Measurements from ENCODE around the gene PER3. TPM values are rescaled to one million over a fixed set of nuclear protein-coding genes. Genes with fewer than 3 reads are reported as not detected.
"Not testable (repeated sequence)": the region's sequence is repeated elsewhere in the genome, so short reads cannot be mapped to it uniquely, and the experiment has no call there.

Gene PER3
- total and polyA plus RNA-seq, 5 donors from 2014 or later, result 3.7 to 14.1 (median 4.1) TPM

GRCh38 chr1:7789828-7790227 is 5.7 kb downstream of the PER3 start:
- peak overlapping the region in 1 of 4 donors; percentile 27 for H3K4me3 Mint-ChIP-seq
- peaks cover 8 to 14% (median 12%) of the 10 kb centered on the region in 4 donors for H3K4me1 Mint-ChIP-seq
- ATAC-seq (ENCODE audit: low read depth in 2 of 2), result no peak
- H3K27ac Mint-ChIP-seq, result no peak overlapping the region
- DNase-seq, result no peak
- Histone ChIP-seq H3K9me3 (ENCODE audit: control insufficient read depth in 2 of 2, low read length in 2 of 2) (peaks cover 10 to 22% of the 10 kb centered on the region in 2 experiments), H3K27me3 (ENCODE audit: control insufficient read depth, insufficient read depth, low read length) (no peaks in the 10 kb centered on the region), H3K4me1 (ENCODE audit: control insufficient read depth, insufficient read depth, low read length, poor library complexity, severe bottlenecking) (peaks cover 3% of the 10 kb centered on the region), H3K4me3 (ENCODE audit: low read depth, low read length) (no peak overlapping the region), H3K27ac (ENCODE audit: insufficient read depth, low read length, poor library complexity, severe bottlenecking) (no peak overlapping the region), H3K36me3 (ENCODE audit: control insufficient read depth, insufficient read depth, low read length) (peaks cover 14% of the 10 kb centered on the region)
- no peaks in the 10 kb centered on the region for H3K27me3 Mint-ChIP-seq
- H3K36me3 Mint-ChIP-seq, result peaks cover 58% of the 10 kb centered on the region
- H3K9me3 Mint-ChIP-seq, result peaks cover 4 to 20% (median 8%) of the 10 kb centered on the region in 7 donors

- not testable (repeated sequence) for DNase-seq; H3K4me1 ChIP-seq (ENCODE audit: control insufficient read depth, insufficient read depth, low read length, poor library complexity, severe bottlenecking); ATAC-seq (ENCODE audit: low read depth in 2 of 2); H3K27me3 Mint-ChIP-seq; H3K27me3 ChIP-seq (ENCODE audit: control insufficient read depth, insufficient read depth, low read length); H3K4me3 ChIP-seq (ENCODE audit: low read depth, low read length); H3K27ac ChIP-seq (ENCODE audit: insufficient read depth, low read length, poor library complexity, severe bottlenecking); H3K27ac Mint-ChIP-seq
- Mint-ChIP-seq H3K4me1 (peaks cover 2 to 11% (median 7%) of the 10 kb centered on the region in 4 donors), H3K4me3 (peak overlapping the region in 1 of 4 donors; percentile 54), H3K9me3 (peaks cover 4 to 20% (median 8%) of the 10 kb centered on the region in 7 donors), H3K36me3 (peaks cover 57% of the 10 kb centered on the region)
- peaks cover 14% of the 10 kb centered on the region for H3K36me3 ChIP-seq (ENCODE audit: control insufficient read depth, insufficient read depth, low read length)
- H3K9me3 ChIP-seq (ENCODE audit: control insufficient read depth in 2 of 2, low read length in 2 of 2), result peaks cover 10 to 22% of the 10 kb centered on the region in 2 experiments
Observed at GRCh38 chr1:7791027-7791426, 6.9 kb downstream of the PER3 start.

GRCh38 chr1:7795406-7795805 is 11.3 kb downstream of the PER3 start:
- Mint-ChIP-seq H3K36me3 (peaks cover 54% of the 10 kb centered on the region), H3K27me3 (no peaks in the 10 kb centered on the region), H3K9me3 (peaks cover 4 to 9% (median 7%) of the 10 kb centered on the region in 7 donors), H3K27ac (no peak overlapping the region), H3K4me3 (no peak overlapping the region), H3K4me1 (peaks cover 0 to 7% (median 0%) of the 10 kb centered on the region in 4 donors)
- no peak for DNase-seq
- Histone ChIP-seq H3K27ac (ENCODE audit: insufficient read depth, low read length, poor library complexity, severe bottlenecking) (no peak overlapping the region), H3K27me3 (ENCODE audit: control insufficient read depth, insufficient read depth, low read length) (no peaks in the 10 kb centered on the region), H3K36me3 (ENCODE audit: control insufficient read depth, insufficient read depth, low read length) (peaks cover 5% of the 10 kb centered on the region), H3K4me3 (ENCODE audit: low read depth, low read length) (no peak overlapping the region), H3K9me3 (ENCODE audit: control insufficient read depth in 2 of 2, low read length in 2 of 2) (peaks cover 7 to 14% of the 10 kb centered on the region in 2 experiments), H3K4me1 (ENCODE audit: control insufficient read depth, insufficient read depth, low read length, poor library complexity, severe bottlenecking) (no peaks in the 10 kb centered on the region)
- ATAC-seq (ENCODE audit: low read depth in 2 of 2), result no peak

GRCh38 chr1:7805460-7805859 is 21.4 kb downstream of the PER3 start:
- H3K4me3 ChIP-seq (ENCODE audit: low read depth, low read length), result no peak overlapping the region

GRCh38 chr1:7808253-7808844 is 24.3 kb downstream of the PER3 start:
- Mint-ChIP-seq H3K4me1 (peaks cover 0 to 5% (median 1%) of the 10 kb centered on the region in 4 donors), H3K27me3 (no peaks in the 10 kb centered on the region), H3K27ac (no peak overlapping the region), H3K4me3 (no peak overlapping the region), H3K36me3 (peaks cover 29% of the 10 kb centered on the region), H3K9me3 (peaks cover 0 to 6% (median 4%) of the 10 kb centered on the region in 7 donors)
- Histone ChIP-seq H3K4me1 (ENCODE audit: control insufficient read depth, insufficient read depth, low read length, poor library complexity, severe bottlenecking) (no peaks in the 10 kb centered on the region), H3K36me3 (ENCODE audit: control insufficient read depth, insufficient read depth, low read length) (peaks cover 26% of the 10 kb centered on the region), H3K9me3 (ENCODE audit: control insufficient read depth in 2 of 2, low read length in 2 of 2) (peaks cover 4 to 5% of the 10 kb centered on the region in 2 experiments), H3K27me3 (ENCODE audit: control insufficient read depth, insufficient read depth, low read length) (no peaks in the 10 kb centered on the region), H3K4me3 (ENCODE audit: low read depth, low read length) (no peak overlapping the region), H3K27ac (ENCODE audit: insufficient read depth, low read length, poor library complexity, severe bottlenecking) (no peak overlapping the region)
- DNase-seq (peak in 2 of 3 donors; percentile 23 to 57), ATAC-seq (ENCODE audit: low read depth in 2 of 2) (no peak)

More at GRCh38 chr1:7805460-7805859, 21.4 kb downstream of the PER3 start:
- Mint-ChIP-seq H3K27ac (no peak overlapping the region), H3K9me3 (peaks cover 0 to 1% (median 0%) of the 10 kb centered on the region in 7 donors), H3K4me3 (no peak overlapping the region), H3K27me3 (no peaks in the 10 kb centered on the region), H3K36me3 (peaks cover 16% of the 10 kb centered on the region), H3K4me1 (peaks cover 0 to 5% (median 1%) of the 10 kb centered on the region in 4 donors)
- Histone ChIP-seq H3K27ac (ENCODE audit: insufficient read depth, low read length, poor library complexity, severe bottlenecking) (no peak overlapping the region), H3K27me3 (ENCODE audit: control insufficient read depth, insufficient read depth, low read length) (no peaks in the 10 kb centered on the region), H3K36me3 (ENCODE audit: control insufficient read depth, insufficient read depth, low read length) (peaks cover 24% of the 10 kb centered on the region), H3K4me1 (ENCODE audit: control insufficient read depth, insufficient read depth, low read length, poor library complexity, severe bottlenecking) (no peaks in the 10 kb centered on the region), H3K9me3 (ENCODE audit: control insufficient read depth in 2 of 2, low read length in 2 of 2) (no peaks in the 10 kb centered on the region)
- DNase-seq (no peak), ATAC-seq (ENCODE audit: low read depth in 2 of 2) (no peak)

GRCh38 chr1:7809742-7810141 is 25.7 kb downstream of the PER3 start:
- H3K4me3 ChIP-seq (ENCODE audit: low read depth, low read length), result no peak overlapping the region
- H3K27ac ChIP-seq (ENCODE audit: insufficient read depth, low read length, poor library complexity, severe bottlenecking), result no peak overlapping the region
- Mint-ChIP-seq H3K4me3 (no peak overlapping the region), H3K27ac (no peak overlapping the region), H3K4me1 (peaks cover 0 to 5% (median 1%) of the 10 kb centered on the region in 4 donors), H3K36me3 (peaks cover 34% of the 10 kb centered on the region), H3K27me3 (no peaks in the 10 kb centered on the region), H3K9me3 (peaks cover 0 to 17% (median 5%) of the 10 kb centered on the region in 7 donors)
- DNase-seq, result no peak
- no peaks in the 10 kb centered on the region for H3K4me1 ChIP-seq (ENCODE audit: control insufficient read depth, insufficient read depth, low read length, poor library complexity, severe bottlenecking)
- peaks cover 14% of the 10 kb centered on the region in 2 experiments for H3K9me3 ChIP-seq (ENCODE audit: control insufficient read depth in 2 of 2, low read length in 2 of 2)
- H3K27me3 ChIP-seq (ENCODE audit: control insufficient read depth, insufficient read depth, low read length), result no peaks in the 10 kb centered on the region
- no peak for ATAC-seq (ENCODE audit: low read depth in 2 of 2)
- peaks cover 28% of the 10 kb centered on the region for H3K36me3 ChIP-seq (ENCODE audit: control insufficient read depth, insufficient read depth, low read length)

GRCh38 chr1:7810395-7810794 is 26.3 kb downstream of the PER3 start:
- Mint-ChIP-seq H3K36me3 (peaks cover 32% of the 10 kb centered on the region), H3K27ac (no peak overlapping the region), H3K9me3 (peaks cover 0 to 17% (median 5%) of the 10 kb centered on the region in 7 donors), H3K27me3 (no peaks in the 10 kb centered on the region), H3K4me1 (peaks cover 0 to 5% (median 1%) of the 10 kb centered on the region in 4 donors), H3K4me3 (no peak overlapping the region)
- no peak for DNase-seq
- ATAC-seq (ENCODE audit: low read depth in 2 of 2), result no peak
- Histone ChIP-seq H3K27me3 (ENCODE audit: control insufficient read depth, insufficient read depth, low read length) (no peaks in the 10 kb centered on the region), H3K36me3 (ENCODE audit: control insufficient read depth, insufficient read depth, low read length) (peaks cover 28% of the 10 kb centered on the region), H3K4me3 (ENCODE audit: low read depth, low read length) (no peak overlapping the region), H3K27ac (ENCODE audit: insufficient read depth, low read length, poor library complexity, severe bottlenecking) (no peak overlapping the region), H3K9me3 (ENCODE audit: control insufficient read depth in 2 of 2, low read length in 2 of 2) (peaks cover 14% of the 10 kb centered on the region in 2 experiments), H3K4me1 (ENCODE audit: control insufficient read depth, insufficient read depth, low read length, poor library complexity, severe bottlenecking) (no peaks in the 10 kb centered on the region)

GRCh38 chr1:7811476-7811875 is 27.4 kb downstream of the PER3 start:
- H3K27ac Mint-ChIP-seq, result no peak overlapping the region
- peaks cover 30% of the 10 kb centered on the region for H3K36me3 Mint-ChIP-seq
- peaks cover 0 to 5% (median 1%) of the 10 kb centered on the region in 4 donors for H3K4me1 Mint-ChIP-seq
- Histone ChIP-seq H3K27me3 (ENCODE audit: control insufficient read depth, insufficient read depth, low read length) (no peaks in the 10 kb centered on the region), H3K4me3 (ENCODE audit: low read depth, low read length) (no peak overlapping the region), H3K9me3 (ENCODE audit: control insufficient read depth in 2 of 2, low read length in 2 of 2) (peaks cover 14% of the 10 kb centered on the region in 2 experiments), H3K36me3 (ENCODE audit: control insufficient read depth, insufficient read depth, low read length) (peaks cover 20% of the 10 kb centered on the region), H3K4me1 (ENCODE audit: control insufficient read depth, insufficient read depth, low read length, poor library complexity, severe bottlenecking) (no peaks in the 10 kb centered on the region), H3K27ac (ENCODE audit: insufficient read depth, low read length, poor library complexity, severe bottlenecking) (no peak overlapping the region)
- ATAC-seq (ENCODE audit: low read depth in 2 of 2) (no peak), DNase-seq (no peak)
- no peak overlapping the region for H3K4me3 Mint-ChIP-seq
- no peaks in the 10 kb centered on the region for H3K27me3 Mint-ChIP-seq
- H3K9me3 Mint-ChIP-seq, result peaks cover 0 to 17% (median 5%) of the 10 kb centered on the region in 7 donors
